Fibroblast of villous mesenchyme (primary cell): ENCODE measurements around the gene CDIP1. TPM values are rescaled to one million over a fixed set of nuclear protein-coding genes. Genes with fewer than 3 reads are reported as not detected.
A peak's percentile ranks its signal among the peaks of the same experiment; 100 is the strongest.

Experiments
- DNase-seq: peaks from one replicate; pipeline ENCODE4 v3.0.0-alpha.2; 2010; ENCODE audit warnings: low read depth
- H3K4me3 ChIP-seq: 2 replicates; pipeline ENCODE4 v1.5.1; 2011; ENCODE audit warnings: low read depth, mild to moderate bottlenecking, low read length
- CTCF ChIP-seq: IDR thresholded peaks from 2 replicates; pipeline ENCODE4 v1.5.1; 2012; ENCODE audit warnings: low read depth, mild to moderate bottlenecking, low read length; ENCODE audit not compliant: insufficient read depth
- total RNA-seq: library from RNA; depleted of rRNA; stranded (reverse); fragments of >200 nt; gene quantifications from 2 replicates; pipeline ENCODE4 v1.2.3, GENCODE V29; 2012

CDIP1 gene
- total RNA-seq, 1 donor, result 16.8 TPM

- no peak for DNase-seq
- TF ChIP-seq CTCF, result no peak
- no peak overlapping the region for H3K4me3 ChIP-seq
Measured at GRCh38 chr16:4505356-4506147, 33.0 kb downstream of the CDIP1 start.

GRCh38 chr16:4501071-4501478 is 37.5 kb downstream of the CDIP1 start:
- DNase-seq, result no peak
- no peak overlapping the region for H3K4me3 ChIP-seq
- TF ChIP-seq CTCF, result no peak

GRCh38 chr16:4500272-4500671 is 38.3 kb downstream of the CDIP1 start:
- DNase-seq, result peak; percentile 89
- TF ChIP-seq CTCF, result no peak
- H3K4me3 ChIP-seq, result peak overlapping the region; percentile 21

- no peak for DNase-seq
- TF ChIP-seq CTCF, result no peak
- no peak overlapping the region for H3K4me3 ChIP-seq
Measured at GRCh38 chr16:4499196-4499555, 39.4 kb downstream of the CDIP1 start.

- no peak for DNase-seq
- TF ChIP-seq CTCF, result no peak
- no peak overlapping the region for H3K4me3 ChIP-seq
Measured at GRCh38 chr16:4498546-4499195, 39.9 kb downstream of the CDIP1 start.

GRCh38 chr16:4496305-4496704 is 42.3 kb downstream of the CDIP1 start:
- H3K4me3 ChIP-seq, result no peak overlapping the region
- DNase-seq, result peak; percentile 46
- no peak for TF ChIP-seq CTCF
